Activated CD4-positive, alpha-beta T cell treated with anti-CD3 and anti-CD28 coated beads, Interleukin-2, amount 50 U/mL, for 16 hours (primary cell): ENCODE data around the gene ERP44.
"Not testable (repeated sequence)": the region's sequence is repeated elsewhere in the genome, so short reads cannot be mapped to it uniquely, and the experiment has no call there.

Experiments used
- DNase-seq: peaks from one replicate; pipeline ENCODE4 v3.0.0-alpha.2; 2020

ERP44 gene

DNA sequence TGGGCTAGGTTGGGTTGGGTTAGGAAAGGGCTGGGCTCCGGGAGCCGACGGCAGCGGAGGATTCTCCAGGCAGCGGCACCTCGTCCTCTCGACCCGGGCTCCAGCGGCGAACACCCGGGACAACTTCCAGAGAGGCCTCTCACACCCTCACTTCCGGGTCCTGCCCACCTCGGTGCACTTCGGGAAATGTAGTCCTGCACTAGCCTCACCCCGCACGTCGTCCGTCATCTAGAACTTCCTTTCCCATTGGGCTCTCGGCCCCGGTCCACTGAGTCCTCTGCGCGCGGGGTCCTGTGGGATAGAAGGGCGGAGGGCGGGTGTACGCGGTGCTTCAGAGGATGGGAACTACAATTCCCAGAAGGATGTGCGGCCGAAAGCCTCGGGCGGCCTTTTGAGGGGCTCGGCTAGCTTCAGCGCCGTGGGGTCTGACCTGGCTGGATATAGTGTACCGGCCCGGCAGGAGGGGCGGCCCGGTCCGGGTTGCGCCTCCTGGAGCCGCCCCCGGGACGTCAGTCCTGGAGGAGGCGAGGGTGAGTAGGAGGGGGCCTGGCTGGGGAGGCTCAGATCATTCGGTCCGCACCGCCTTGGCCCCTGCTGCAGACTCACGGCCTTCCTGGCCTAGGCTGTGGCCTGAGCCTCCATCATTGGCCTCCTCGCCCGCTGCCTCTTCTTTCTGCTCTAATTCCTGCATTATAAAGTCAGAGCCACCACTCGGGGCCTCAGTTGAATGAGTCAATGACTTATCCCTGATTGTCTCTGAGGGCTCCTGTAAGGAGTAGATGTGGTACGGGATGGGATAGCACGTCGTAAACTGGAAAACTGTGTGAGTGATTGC is at the start of gene ERP44, which contains the start of gene INVS:
Gene ERP44 (minus strand): TSS at position 114 of the 835 bp plus-strand sequence. CDS start 160 bp downstream, outside the sequence.
Gene INVS (plus strand): TSS at position 357 of the 835 bp plus-strand sequence. CDS start 5,279 bp downstream, outside the sequence.
- DNase-seq = peak; percentile 99

DNA sequence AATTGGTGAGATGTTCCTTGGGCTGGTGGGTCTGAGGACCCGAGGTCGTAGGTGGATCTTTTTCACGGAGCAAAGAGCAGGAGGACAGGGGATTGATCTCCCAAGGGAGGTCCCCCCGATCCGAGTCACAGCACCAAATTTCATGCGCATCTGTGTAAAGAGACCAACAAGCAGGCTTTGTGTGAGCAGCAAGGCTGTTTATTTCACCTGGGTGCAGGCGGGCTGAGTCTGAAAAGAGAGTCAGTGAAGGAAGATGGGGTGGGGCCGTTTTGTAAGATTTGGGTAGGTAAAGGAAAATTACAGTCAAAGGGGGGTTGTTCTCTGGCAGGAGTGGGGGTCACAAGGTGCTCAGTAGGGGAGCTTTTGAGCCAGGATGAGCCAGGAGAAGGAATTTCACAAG is 47.2 kb upstream of the ERP44 start:
- not testable (repeated sequence) for DNase-seq

DNA sequence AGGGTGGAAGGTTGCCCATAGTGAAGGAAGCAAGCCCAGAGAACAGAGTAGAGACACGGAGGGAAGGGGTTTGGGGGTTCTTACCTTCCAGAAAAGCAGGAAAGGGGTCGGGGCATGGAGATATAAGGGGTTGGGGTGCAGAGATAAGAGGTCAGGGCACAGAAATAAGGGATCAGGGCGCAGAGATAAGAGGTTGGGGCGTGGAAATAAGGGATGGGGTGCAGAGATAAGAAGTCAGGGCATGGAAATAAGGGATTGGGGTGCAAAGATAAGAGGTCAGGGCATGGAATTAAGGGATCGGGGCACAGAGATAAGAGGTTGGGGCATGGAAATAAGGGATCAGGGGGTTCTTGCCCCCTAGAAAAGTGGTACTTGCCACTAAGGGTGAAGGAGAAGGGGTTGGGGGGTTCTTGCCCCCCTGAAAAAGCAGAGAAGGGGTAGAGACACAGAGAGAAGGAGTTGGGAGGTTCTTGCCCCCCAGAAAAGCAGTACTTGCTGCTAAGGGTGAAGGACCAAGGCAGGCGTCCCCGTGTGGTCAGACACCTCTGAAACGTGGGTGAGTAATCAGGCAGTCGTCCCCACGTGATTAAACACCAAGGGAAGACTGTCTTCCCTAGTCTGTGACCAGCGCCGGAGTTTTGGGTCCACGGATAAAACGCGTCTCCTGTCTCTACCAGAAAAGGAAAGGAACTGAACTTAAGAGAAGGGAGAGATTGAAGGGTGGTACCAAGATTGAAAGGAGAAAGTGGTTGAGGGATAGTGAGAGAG is 46.6 kb upstream of the ERP44 start:
- DNase-seq = not testable (repeated sequence)

DNA sequence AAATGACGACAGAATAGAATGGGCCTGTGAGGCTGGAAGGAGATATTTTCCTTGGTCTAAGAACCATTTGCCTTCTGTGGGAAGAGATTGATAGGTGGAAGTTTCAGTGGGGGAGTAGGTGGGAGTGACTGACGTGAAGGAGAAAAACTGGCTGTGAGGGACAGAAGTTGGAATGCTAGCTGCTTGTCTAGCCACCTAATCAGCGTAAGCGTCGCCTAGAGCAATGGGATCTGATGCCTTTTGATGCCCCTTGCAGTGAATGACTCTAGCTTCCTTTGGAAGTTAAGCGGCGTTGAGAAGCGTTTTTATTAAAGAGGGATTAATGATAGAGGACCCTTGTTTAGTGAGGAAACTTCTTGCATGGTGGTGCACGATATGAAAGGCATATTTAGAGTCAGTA is 43.1 kb upstream of the ERP44 start:
- DNase-seq = not testable (repeated sequence)

DNA sequence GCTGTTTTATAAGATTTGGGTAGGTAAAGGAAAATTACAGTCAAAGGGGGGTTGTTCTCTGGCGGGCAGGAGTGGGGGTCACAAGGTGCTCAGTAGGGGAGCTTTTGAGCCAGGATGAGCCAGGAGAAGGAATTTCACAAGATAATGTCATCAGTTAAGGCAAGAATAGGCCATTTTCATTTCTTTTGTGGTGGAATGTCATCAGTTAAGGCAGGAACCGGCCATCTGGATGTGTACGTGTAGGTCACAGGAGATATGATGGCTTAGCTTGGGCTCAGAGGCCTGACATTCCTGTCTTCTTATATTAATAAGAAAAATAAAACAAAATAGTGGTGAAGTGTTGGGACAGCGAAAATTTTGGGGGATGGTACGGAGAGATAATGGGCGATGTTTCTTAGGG is 41.5 kb upstream of the ERP44 start:
- DNase-seq = not testable (repeated sequence)

DNA sequence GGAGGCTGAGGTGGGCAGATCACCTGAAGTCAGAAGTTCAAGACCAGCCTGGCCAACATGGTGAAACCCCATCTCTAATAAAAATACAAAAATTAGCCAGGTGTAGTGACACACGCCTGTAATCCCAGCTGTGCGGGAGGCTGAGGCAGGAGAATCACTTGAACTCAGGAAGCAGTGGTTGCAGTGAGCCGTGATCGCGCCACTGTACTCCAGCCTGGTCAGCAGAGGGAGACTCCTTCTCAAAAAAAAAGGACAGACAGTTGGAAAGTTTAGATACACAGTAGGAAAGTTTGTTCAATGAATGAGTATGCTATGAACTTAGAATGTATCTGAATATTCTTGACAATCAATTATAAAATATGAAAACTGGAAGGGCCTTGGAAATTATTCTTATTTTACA is 38.0 kb upstream of the ERP44 start:
- DNase-seq = not testable (repeated sequence)

DNA sequence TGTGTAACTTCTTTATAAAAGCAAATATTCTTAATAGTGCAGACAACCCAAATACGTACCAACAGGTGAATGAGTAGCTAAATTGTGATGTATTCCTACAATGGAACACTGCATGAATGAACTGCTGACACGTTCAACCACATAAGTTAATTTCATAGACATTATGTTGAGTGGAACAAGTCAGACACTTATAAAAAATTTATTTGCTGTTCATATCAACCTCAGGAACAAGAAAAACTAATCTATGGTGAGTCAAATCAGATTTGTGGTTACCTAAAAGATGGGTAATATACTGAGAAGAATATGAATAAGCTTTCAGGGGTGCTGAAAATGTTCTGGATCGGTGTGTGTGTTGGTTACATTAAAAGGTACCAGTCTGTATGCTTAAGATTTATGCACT is 35.9 kb upstream of the ERP44 start:
- peak; percentile 18 for DNase-seq

DNA sequence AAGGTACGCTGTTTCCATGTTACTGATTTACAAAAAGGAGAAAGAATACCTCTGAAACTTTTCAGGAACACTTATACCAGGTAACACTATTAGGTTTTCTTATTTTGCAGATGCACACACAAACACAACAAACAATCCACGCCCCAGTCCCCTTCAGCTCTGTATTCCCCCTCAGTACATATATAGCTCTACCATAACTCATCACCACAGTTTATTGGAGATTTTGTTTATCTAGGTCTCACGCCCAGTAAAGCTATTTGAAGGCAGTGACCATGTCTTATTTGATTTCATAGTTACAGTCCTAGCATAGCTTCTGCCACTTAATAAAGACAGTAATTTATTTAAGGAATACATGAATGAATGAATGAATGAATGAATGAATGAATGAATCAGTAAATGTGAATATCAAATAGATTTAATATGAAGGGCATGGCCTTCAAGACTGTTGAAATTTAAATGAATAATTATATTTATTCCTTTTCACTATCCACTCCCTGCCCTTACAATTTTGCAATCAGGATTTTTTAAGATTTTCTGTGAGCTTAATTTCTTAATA is 33.2 kb upstream of the ERP44 start:
- no peak for DNase-seq

DNA sequence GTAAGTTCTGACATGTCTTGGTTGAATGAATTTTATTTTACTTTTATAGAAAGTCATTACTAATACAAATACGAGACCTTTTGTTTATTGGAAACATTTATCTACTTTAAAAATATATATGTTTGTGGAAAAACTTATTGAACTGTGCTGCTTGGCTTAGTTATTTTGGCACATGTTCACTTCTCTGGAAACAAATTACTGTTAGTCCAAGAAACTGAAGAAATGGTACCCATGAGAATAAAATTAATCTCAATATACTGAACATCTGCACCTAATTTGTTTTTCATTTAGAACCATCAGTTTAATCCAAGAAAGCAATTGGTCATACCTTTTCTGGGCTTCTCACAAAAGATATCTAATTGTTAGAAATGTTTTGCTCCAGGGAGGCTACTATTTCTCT is 32.4 kb upstream of the ERP44 start:
- DNase-seq = no peak

DNA sequence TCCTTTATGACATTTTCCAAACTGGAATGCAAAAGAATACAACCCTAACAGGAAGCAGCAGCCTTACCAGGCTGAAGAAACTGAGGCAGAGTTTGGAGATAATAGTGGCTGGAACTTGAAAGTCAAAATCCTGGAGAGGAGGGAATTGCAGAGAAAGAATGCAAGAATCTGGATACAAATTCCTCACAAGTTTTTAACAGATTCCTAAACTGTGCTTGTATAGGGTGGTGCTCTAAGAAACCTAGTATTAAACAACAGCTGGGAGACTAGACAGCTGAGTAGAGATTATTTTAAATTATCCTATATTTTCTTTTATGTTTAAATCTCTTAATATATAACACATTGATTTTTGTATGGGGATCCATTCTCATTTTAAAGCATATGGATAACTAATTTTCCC is 31.0 kb upstream of the ERP44 start:
- DNase-seq = no peak

DNA sequence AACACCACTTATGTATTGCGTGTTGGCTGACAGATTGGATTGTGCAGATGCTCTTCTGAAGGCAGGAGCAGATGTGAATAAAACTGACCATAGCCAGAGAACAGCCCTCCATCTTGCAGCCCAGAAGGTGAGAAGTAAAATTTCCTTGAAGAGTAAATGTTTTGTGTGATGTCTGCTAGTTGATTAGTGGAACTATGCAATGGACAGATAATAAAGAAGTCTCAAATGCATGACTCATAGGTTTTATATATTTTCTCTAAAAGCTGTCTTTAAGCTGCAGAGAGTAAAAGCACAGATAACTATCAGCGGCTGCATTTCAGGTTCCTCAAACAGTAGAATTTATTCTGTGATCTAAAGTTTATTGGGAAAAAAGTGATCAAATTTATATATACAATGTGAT is 27.6 kb upstream of the ERP44 start:
- no peak for DNase-seq

DNA sequence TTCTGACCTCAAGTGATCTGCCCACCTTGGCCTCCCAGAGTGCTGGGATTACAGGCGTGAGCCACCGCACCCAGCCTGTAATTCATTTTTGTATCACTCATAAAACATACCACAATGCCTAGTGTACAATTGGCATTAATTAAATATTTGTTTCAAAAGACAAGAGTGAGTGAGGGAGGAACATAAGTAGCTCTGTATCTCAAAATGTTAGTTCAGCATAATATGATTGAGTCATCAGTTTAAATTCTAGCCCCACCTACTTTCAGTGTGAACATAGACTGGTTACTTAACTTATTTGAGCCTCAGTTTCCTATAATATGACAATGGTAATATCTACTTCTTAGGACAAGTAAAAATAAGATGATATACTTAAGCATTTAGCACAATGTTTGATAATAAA is 27.1 kb upstream of the ERP44 start:
- no peak for DNase-seq

DNA sequence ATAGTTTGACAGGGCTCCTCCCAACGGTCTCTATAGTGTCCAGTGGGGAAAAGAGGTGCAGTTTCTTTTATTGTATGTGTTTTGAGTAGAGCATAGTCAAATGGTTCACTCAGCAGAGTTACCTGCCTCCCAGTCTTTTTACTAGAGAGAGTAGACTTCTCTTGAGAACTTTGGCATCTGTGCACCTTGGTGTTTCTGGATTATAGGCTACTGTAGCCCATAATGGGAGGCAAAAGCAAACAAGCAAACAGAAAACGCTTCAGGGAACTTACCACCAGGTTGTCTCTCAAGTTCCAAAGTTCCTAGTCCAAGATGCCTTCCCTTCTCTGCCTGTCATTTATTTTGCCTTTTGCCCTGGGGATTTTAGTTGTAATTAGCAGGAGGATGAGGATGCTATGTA is 26.4 kb upstream of the ERP44 start:
- DNase-seq = no peak

DNA sequence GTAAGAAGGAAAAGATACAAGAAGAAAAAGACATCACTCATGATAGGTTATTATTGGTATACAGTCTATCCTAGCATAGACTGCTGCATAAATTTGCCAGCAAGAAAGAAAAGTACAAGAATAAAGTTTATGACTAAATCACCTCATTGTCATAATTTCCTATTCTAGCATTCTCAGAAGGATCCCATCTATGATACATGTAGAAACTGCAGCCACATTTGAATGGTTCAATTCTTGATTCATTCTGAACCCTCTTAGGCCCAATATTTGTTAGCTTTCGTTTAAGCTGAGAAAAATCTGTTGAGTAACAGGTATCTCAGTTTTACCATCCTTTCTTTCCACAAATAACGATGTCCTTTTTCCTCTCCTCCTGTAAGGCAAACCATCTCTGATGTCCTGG is 21.5 kb upstream of the ERP44 start:
- DNase-seq = peak; percentile 13

DNA sequence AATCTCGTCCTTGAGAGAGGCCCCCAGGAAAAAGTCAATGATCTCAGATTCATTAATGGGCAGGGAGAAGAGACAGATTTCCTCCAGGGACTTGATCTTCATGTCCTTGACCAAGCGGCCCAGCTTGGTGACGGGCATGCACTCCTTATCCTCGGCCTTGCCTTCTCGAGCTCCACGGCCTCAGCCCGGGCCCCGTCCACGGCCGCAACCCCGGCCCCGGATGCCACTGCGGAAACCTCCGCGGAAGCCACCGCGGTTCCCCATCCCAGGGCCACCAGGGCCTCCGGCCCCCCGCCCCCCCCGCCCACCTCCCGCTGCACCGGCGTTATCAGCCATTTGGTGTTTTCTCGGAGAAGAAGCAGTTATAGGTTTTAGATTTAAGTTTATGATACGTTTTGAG is 18.5 kb upstream of the ERP44 start:
- DNase-seq = no peak

DNA sequence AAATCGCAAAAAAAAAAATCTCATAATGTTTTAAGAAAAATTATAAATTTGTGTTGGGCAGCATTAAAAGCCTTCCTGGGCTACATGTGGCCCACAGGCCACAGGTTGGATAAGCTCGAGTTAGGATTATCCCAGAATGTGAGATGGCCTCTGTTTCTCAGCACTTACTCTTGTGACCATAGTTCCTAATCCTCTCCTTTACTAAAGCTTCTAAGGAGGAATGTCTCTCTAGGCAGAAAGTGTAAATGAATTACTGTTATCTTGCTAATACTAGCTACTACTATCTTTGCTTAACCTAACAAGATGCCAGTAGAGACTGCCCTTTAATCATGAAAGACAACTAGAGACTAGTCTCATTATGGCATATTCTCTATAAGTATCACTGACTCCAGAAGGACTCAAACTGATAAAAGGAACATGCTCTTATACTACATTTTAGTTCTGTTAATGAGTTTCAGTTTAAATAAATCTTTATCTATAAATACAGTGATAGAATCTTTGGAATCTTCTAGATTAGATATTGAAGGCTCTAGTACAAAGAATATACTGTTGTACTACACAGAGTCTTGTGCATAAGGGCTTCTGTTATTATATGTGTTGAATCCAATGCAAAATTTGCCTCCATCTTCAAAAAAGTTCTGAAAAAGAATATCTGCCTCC is 14.0 kb upstream of the ERP44 start:
- no peak for DNase-seq

DNA sequence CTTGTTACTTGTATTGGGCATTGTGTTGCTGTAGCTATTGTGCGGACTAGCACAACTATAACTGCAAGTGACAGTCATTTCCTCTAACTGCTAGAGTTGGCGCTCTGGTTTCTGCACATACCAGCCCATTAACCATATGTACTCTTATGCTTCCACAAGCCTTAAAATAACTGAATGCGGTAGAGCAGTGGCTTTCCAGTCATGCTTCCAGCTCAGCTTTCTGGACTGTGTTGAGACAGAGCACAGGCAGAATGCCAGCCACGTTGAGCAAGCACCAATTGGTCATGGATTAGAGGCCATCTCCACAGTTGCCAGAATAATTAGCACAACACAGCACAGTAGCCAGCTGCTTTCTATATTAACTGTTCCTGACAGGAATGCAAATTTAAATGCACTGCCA is 12.4 kb upstream of the ERP44 start:
- no peak for DNase-seq

DNA sequence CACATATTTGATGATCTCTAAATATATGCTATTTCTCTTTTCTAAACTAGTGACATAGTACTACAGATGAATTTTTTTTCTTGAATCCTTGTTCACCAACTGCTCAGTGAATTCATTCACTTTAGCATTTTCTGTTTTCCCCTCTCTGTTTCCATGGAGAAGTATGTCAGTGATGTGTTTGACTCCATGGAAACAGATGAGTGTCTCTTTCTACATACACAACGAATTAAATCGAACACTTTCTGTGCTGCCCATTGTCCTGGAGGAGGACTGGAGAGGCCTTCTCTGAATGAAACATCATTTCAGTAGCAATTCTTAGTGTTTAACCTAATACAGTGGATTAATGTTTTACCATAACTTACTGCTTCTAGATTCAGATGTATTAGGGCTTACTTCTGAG is 9.8 kb upstream of the ERP44 start:
- no peak for DNase-seq

DNA sequence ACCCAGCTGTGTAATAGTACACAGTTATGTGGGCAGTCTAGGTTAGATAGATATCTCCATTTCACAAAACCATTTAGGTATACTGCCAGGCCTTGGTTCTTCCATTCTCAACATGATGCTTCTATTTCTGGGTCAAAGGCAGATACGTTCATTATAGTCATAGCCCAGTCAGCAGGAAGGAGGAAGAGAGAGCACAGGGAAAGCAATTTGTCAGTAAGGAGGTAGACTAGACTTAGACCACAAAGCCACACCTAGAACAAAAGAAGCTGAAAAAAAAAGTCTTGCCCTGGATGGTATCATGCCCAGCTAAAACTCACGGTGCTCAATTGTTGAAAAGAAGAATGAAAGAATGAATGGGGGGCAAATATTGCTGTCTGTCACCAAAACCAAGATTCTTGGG is 7.8 kb upstream of the ERP44 start:
- no peak for DNase-seq

DNA sequence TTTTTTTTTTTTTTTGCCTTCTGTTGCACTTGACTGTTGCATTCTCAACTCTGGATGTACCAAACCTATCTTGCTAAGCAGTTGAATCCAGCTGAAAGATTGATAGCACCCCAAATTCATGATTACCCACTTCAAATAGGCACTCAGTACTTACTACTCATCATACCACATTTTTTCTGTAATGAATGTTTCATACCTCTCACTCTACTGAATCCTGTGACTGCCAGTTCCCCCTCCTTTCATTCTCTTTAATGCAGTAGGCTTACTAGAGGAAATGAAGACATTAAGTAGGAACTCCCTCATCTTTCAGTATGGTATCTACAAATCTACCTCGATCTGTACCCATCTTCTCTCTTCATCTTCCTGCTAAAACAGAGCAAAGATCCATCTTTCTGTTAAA is 7.1 kb upstream of the ERP44 start:
- DNase-seq = no peak

DNA sequence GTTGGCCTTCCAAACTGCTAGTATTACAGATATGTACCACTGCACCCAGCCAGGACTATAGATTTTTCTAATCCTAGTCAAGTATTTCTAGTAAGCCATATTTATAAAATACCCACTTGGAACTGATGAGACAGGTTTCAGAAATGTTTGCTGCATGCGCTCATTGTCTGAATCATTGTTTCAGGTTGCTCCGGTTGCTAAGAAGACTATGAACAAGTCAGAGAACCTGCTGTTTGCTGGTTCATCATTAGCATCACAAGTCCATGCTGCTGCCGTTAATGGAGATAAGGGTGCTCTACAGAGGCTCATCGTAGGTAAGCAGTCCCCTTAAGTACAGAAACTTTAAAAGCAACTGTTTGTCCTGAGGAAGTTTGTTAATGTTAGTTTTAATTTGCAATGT is 5.5 kb upstream of the ERP44 start:
- no peak for DNase-seq

DNA sequence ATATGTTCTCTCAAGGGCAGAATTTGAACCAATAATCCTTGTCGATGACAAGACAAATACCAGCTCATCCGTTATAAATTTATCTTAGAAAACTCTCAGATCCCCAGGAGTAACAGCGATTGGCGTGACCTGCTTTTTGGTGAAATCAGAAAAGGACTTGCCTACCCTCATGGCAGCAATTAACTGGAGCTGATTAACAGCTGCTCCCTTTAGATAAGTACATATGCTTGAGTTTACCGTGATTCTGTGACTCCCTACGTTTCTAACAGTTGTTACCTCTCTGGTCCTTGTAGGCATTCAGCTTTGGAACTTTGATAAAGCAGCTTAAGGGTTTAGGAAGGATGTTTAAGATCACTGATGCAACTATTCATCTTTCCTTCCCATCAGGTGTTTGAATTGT is 2.8 kb upstream of the ERP44 start:
- DNase-seq = no peak

DNA sequence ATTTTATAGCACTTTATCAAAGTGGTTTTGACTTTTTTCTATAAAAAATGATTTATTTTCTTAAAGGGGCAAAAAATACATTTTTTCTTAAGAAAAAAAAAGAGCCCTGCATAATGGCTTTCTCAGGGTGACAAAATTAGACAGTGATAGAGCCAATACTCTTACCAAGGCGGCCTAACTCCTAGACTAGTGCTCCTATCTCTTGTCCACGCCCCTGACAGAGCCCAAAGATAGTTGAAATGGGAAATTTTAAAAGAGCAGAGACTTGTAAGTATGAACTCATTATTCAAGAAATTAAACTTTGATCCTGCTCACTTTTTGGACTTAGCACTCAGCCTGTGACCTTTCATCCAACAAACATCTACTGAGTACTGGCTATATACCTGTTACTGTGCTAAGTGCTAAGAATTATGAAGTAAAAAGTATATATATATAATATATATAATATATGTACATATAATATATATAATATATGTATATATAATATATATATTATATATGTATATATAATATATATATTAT is 1.4 kb upstream of the ERP44 start:
- no peak for DNase-seq
